Measurements from ENCODE around the gene C1QTNF5.
A peak's percentile ranks its signal among the peaks of the same experiment; 100 is the strongest.

C1QTNF5 gene

DNA sequence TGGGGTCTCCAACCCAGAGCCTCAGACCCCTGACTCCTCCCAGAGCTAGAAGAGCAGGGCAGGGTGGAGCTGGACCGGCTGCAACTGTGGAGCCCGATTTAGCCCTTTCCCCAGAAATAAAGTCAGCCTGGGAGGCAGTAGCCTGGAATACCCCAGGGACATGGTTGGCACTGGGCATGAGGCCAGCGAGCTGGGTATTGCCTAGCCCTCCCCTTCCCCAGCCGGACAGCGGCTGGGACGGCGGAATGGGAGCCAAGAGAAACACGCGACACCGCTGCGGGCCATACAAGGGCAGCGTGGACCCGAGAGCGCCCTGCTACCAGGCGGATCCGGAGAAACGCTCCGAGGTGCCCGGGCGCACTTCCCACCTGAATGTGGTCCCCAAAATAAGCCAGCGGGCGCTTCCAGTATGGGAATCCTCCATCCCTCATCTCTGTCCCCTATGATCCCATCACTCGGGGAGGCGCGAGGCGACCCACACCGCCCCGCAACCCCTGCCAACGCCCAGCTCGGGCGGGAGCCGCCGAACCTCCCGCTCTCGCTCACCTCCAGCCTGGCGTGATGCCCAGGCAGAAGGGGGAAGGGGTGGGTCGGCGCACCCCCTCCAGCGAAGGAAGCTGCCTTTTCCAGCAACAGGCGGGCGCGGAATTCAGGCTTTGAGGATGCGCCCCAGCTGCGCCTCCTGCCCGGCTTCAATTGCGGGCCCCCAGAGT is 24.5 kb downstream of the C1QTNF5 start:
- TF ChIP-seq, protein P1, sequence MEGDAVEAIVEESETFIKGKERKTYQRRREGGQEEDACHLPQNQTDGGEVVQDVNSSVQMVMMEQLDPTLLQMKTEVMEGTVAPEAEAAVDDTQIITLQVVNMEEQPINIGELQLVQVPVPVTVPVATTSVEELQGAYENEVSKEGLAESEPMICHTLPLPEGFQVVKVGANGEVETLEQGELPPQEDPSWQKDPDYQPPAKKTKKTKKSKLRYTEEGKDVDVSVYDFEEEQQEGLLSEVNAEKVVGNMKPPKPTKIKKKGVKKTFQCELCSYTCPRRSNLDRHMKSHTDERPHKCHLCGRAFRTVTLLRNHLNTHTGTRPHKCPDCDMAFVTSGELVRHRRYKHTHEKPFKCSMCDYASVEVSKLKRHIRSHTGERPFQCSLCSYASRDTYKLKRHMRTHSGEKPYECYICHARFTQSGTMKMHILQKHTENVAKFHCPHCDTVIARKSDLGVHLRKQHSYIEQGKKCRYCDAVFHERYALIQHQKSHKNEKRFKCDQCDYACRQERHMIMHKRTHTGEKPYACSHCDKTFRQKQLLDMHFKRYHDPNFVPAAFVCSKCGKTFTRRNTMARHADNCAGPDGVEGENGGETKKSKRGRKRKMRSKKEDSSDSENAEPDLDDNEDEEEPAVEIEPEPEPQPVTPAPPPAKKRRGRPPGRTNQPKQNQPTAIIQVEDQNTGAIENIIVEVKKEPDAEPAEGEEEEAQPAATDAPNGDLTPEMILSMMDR (conservative IDR thresholded peaks at IDR 0.05): no peak
- peak overlapping the region; percentile 78 for H3K27ac ChIP-seq

DNA sequence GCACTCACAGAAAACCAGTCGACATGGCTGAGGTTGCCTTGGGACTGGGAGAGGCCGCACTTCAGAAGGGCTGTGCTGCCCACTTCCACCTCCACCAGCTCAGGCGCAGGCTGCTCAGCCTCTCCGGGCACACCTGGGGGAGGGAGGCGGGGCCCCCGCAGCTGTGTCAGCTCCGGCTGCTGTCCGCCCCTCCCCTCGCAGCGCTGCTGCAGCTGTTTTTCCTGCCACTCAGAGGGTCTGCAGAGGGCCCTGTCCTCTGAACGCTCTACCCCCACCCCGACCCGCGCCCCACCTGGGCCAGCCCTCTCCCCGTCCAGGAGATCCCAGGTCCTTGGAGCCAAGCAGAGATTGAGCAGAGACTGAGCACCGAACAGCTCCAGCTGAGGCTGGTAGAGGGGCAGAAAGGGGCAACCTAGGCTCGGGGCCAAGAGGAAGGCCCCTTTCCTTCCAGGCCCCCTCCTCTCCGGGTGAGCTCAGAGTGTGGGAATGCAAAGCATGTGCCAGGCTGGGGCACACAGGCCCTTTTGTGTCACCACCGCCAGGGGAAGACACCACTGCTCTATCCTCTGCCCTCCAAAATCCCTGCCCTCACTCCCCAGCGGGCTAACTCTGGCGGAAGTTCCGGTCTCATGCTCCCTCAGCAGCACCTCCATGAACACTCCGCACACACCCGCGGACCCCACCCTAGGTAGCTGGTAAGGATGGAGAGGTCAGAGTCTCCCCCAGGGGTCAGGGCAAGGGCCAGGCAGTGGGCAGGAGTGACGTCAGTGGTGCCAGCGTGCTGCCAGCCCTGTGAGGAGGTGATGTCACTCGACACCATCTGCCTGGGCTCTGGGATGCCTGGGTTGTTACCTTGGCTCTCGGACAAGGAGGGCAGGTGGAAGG is 25.3 kb downstream of the C1QTNF5 start:
- peak overlapping the region; percentile 78 for H3K27ac ChIP-seq
- TF ChIP-seq, protein P1 (conservative IDR thresholded peaks at IDR 0.05): no peak

- no peak overlapping the region; the same call in 1 of the 2 replicates for H3K27ac ChIP-seq
These were observed 26.0 kb downstream of the C1QTNF5 start for GRCh38 chr11:119314726-119315125.

GRCh38 chr11:119310682-119311052 is 30.0 kb downstream of the C1QTNF5 start:
- TF ChIP-seq, protein P1 (conservative IDR thresholded peaks at IDR 0.05): no peak
- H3K27ac ChIP-seq: no peak overlapping the region

More at GRCh38 chr11:119314726-119315125, 26.0 kb downstream of the C1QTNF5 start:
- TF ChIP-seq, protein P1 (conservative IDR thresholded peaks at IDR 0.05): no peak

DNA sequence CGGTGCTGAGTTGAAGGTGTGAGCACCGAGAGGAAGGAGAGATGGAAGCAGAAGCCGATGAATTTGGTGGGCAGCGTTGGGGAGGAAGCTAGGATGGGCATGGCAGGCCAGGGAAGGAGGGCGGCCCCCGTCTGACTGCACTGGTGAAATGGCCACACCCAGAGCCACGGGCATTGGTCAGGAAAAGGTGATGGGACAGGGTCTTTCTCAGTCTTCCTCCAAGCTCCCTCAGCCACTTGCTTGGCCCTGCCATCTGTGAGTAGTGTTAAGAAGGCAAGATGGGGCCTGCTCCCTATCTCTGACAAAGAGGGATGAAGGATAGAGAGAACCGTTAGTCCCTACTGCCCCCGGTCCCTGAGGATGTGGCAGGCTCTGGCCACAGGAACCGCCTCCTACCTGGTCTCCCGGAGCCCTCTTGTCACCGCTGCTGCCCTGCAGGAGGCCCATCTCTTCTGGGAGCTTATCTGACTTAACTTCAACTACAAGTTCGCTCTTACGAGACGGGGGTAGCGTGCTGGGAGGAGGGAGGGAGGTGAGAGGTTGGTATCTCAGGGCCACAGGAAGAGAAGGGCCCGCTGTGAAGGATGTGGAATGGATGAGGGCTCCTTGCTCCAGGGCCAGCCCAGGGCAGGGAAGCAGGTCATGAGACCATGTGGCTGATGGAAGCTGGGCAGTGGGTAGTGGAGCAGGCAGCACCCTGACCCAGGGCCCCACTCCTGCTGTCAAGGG is 30.6 kb downstream of the C1QTNF5 start:
- TF ChIP-seq, protein P1 (conservative IDR thresholded peaks at IDR 0.05): no peak

GRCh38 chr11:119309411-119309810 is 31.3 kb downstream of the C1QTNF5 start:
- H3K27ac ChIP-seq: peak overlapping the region; percentile 77
- TF ChIP-seq, protein P1 (conservative IDR thresholded peaks at IDR 0.05): no peak

More for the DNA sequence above, 30.6 kb downstream of the C1QTNF5 start:
- peak overlapping the region; percentile 77 for H3K27ac ChIP-seq

GRCh38 chr11:119307974-119308373 is 32.7 kb downstream of the C1QTNF5 start:
- TF ChIP-seq, protein P1 (conservative IDR thresholded peaks at IDR 0.05): no peak
- peak overlapping the region; percentile 77; the same call in 1 of the 2 replicates for H3K27ac ChIP-seq

Measured in VCaP (cell line).